HG03520 (cell line): ENCODE results near the gene RIT1.

Experiments
- ATAC-seq: cut with Tn5 transposase; IDR thresholded peaks from one replicate; pipeline ENCODE4 v1.9.1; 2021; ENCODE audit warnings: mild to moderate bottlenecking, moderate library complexity; ENCODE audit not compliant: unreplicated experiment

Gene RIT1

DNA sequence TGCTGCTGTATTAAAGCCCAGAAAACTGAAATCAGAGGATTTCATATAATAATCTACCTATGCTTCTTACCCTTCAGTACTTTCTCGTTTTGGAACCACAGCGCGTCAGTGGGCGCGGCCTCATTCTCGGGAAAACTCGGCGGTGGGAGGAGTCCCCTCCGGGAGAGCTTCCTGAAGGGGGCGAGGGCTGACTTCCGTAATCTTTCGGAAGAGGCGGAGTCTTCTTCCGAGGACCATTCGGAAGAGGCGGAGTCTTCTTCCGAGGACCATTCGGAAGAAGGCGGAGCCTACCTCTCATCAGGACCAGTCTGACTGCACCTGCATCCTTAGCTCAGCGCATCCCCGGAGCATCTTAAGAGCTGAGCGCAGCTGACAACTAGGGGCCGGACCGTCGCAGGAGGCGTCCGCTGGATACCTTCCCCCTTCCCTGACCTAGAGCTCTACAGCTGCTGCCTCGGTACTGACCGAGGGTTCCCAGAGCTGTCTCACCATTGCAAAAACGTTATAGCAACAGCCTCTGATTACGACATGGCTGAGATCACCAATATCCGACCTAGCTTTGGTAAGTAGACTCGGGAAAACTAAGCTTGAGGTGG lies 51.8 kb downstream of the RIT1 start, which contains the start of gene SYT11:
Gene SYT11 (plus strand): TSS at position 334 of the 596 bp plus-strand sequence. CDS start 195 bp downstream, at position 529.
- peak; percentile 72 for ATAC-seq

DNA sequence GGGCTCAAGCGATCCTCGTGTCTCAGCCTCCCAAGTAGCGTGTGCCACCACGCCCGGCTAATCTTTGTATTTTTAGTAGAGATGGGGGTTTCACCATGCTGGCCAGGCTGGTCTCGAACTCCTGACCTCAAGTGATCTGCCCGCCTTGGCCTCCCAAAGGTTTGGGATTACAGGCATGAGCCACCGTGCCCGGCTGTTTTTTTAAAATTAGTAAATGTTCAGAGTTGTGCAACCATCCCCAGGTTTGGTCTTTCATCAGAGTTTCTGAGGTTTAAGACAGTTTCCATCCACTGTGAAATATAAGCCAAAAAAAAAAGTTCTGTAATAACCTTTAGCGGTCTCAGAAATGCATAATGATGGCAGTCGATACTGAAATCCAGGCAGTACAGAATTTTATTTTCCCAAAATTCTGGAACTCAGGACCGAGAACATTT lies 52.3 kb downstream of the RIT1 start:
- no peak for ATAC-seq

DNA sequence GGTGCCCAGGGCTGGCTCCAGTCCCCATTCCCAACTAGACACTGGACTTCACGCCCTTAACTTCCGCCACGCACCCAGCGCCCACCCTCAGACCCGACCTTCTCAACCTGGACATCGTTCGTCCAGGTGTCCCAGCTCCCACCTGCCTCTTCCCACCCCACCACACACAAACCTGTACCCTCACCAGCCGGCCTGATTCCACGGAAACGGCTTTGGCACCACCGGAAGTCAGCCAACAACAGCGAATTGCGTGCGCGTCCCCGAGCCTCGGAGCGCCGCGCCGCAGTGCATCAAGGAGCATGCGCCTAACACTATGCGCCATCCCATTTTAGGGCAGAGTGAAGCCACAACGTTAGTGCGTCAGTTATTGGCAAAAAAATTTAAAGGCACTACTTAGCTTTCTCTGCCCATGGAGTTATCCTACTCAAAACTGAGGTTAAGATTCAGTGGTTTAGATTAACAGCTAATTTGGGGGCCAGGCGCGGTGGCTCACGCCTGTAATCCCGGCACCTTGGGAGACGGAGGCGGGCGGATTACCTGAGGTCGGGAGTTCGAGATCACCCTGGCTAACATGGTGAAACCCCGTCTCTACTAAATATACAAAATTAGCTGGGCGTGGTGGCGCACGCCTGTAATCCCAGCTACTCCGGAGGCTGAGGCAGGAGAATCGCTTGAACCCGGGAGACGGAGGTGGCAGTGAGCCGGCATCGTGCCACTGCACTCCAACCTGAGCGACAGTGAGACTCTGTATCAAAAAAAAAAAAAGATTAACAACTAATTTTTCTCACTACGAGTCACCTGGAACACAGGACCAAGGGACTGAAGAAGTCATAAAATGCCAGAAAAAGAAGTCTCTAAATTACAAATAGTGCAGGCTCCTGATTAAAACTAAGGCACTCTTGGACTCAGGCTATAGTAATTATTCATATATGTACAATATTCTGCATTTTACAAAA lies 53.9 kb downstream of the RIT1 start, which contains the start of gene GON4L:
Gene GON4L (minus strand): TSS at position 240 of the 956 bp plus-strand sequence. CDS start 3,434 bp downstream, outside the sequence.
- ATAC-seq, result peak; percentile 38

DNA sequence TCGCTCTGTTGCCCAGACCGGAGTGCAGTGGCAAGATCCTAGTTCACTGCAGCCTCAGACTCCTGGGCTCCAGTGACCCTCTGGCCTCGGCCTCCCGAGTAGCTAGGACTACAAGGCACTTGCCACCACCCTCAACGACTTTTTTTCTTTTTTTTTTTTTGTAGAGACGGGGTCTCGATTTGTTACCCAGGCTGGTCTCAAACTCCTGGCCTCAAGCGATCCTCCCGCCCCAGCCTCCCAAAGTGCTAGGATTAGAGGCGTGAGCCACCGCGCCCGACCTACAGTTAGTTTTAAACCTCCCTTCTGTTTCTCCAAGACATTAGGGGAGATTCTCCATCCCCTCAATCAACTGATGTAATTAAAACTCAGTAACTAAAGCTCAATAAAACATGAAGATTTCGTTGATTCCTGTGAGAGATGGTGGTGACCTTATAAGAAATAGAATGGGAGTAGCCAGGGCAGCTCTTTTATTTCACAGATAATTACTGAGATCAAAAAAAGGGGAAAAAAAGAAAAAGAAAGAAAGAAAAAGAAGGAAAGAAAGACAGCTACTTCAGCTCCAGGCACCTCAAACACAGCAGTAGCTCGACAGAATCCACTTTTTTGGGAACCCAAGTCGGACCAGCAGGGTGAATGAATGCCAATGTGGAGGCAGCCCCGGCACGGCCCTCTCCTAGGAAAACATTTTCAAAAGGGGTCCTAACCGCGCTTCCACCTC lies 54.7 kb downstream of the RIT1 start:
- no peak for ATAC-seq

DNA sequence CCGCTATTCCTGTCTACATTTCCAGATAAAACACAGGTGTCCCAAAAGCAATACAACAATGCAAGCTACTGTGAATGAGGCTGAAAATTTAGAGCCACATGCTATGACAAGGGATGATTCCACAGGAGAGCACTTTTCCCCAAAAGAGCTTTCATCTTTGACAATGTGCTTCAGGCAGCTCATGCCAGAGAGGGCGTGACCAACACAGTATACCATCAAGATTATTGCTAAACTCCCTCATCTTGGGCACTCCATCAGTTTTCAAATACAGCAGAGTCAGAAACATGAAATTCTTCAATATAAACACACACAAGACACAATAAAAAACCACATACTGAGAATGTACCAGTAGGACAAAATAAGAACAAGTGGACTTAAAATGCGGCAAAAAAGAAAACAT lies 60.8 kb downstream of the RIT1 start:
- no peak for ATAC-seq

DNA sequence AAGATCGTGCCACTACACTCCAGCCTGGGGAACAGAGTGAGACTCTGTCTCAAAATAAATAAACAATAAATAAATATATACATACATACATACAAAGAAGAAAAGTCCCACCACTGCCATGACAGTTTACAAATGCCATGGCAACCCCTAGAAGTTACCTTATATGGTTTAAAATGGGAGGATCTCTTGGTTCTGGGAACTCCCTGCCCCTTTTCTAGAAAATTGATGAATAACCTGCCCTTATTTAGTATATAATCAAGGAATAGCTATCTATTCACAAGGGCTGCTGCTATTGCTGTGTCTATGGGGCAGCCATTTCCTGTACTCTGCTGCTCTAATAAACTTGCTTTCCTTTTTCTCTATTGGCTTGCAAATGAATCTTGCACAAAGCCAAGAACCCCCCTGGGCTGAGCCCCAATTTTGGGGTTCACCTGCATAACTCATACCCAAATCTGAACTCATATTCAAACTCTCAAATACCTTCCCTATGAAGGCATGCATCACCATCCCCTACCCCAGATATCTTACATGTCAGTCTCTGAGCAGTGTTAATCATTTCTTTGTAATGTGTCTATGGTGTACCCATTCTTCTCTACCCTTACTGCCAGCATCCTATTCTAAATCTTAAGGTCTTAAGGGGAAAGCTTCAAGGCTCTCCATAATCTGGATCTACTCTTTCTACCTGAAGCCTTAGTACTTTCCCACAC lies 63.2 kb downstream of the RIT1 start:
- no peak for ATAC-seq
